Skeletal muscle tissue (tissue), 4 donors: ENCODE measurements around the gene ANKHD1. TPM values are rescaled to one million over a fixed set of nuclear protein-coding genes. Genes with fewer than 3 reads are reported as not detected.
A peak's percentile ranks its signal among the peaks of the same experiment; 100 is the strongest.

Source experiments
- H3K27ac ChIP-seq: one replicate; pipeline ENCODE4 v1.7.0; 2013; ENCODE audit warnings: mild to moderate bottlenecking, low read depth, low read length, inconsistent platforms
- H3K27me3 ChIP-seq, 3 donors: one replicate each; pipeline ENCODE4 v1.7.0; 2013; ENCODE audit warnings: low read length in 3 of 3; ENCODE audit not compliant: control insufficient read depth in 3 of 3, insufficient read depth in 3 of 3
- H3K36me3 ChIP-seq, 3 donors: one replicate each; pipeline ENCODE4 v1.7.0; 2013; ENCODE audit warnings: low read length in 3 of 3; ENCODE audit not compliant: control insufficient read depth in 3 of 3, insufficient read depth in 3 of 3
- H3K4me1 ChIP-seq, 3 donors: one replicate each; pipeline ENCODE4 v1.7.0; 2013; ENCODE audit warnings: low read length in 3 of 3, mild to moderate bottlenecking in 3 of 3; ENCODE audit not compliant: control insufficient read depth in 3 of 3, insufficient read depth in 3 of 3
- H3K4me3 ChIP-seq, 3 donors: one replicate each; pipeline ENCODE4 v1.7.0; 2013; ENCODE audit warnings: low read length in 3 of 3
- H3K9ac ChIP-seq, 3 donors: one replicate each; pipeline ENCODE4 v1.7.0; 2013; ENCODE audit warnings: low read length in 3 of 3, mild to moderate bottlenecking in 3 of 3, moderate library complexity in 2 of 3, low read depth in 1 of 3
- H3K9me3 ChIP-seq, 3 donors: one replicate each; pipeline ENCODE4 v1.7.0; 2013; ENCODE audit warnings: low read length in 3 of 3; ENCODE audit not compliant: control insufficient read depth in 3 of 3
- total RNA-seq: library from RNA; depleted of rRNA; stranded (reverse); fragments of >200 nt; gene quantifications from one replicate; pipeline ENCODE4 v1.2.3, GENCODE V29; 2014
- donor health status: Osteomylitis.

ANKHD1 gene
- total RNA-seq, 1 donor from 2014 or later = 85.1 TPM

GRCh38 chr5:140567136-140567818, 165.6 kb downstream of the ANKHD1 start:
- H3K27ac ChIP-seq = no peak overlapping the region
- peaks cover 81 to 92% (median 88%) of the 10 kb centered on the region in 3 donors for H3K4me1 ChIP-seq

GRCh38 chr5:140567871-140568270, 166.2 kb downstream of the ANKHD1 start:
- H3K4me1 ChIP-seq = peaks cover 76 to 86% (median 82%) of the 10 kb centered on the region in 3 donors
- H3K9ac ChIP-seq = peak overlapping the region in 1 of 3 donors; percentile 17
- H3K27me3 ChIP-seq = no peaks in the 10 kb centered on the region
- H3K36me3 ChIP-seq = peaks cover 18 to 26% (median 23%) of the 10 kb centered on the region in 3 donors
- H3K4me3 ChIP-seq = no peak overlapping the region
- H3K9me3 ChIP-seq = no peaks in the 10 kb centered on the region
- peak overlapping the region; percentile 93 for H3K27ac ChIP-seq

More at GRCh38 chr5:140567136-140567818, 165.6 kb downstream of the ANKHD1 start:
- H3K27me3 ChIP-seq = no peaks in the 10 kb centered on the region
- H3K36me3 ChIP-seq = peaks cover 18 to 26% (median 23%) of the 10 kb centered on the region in 3 donors
- H3K9ac ChIP-seq = no peak overlapping the region
- no peaks in the 10 kb centered on the region for H3K9me3 ChIP-seq
- H3K4me3 ChIP-seq = no peak overlapping the region

GRCh38 chr5:140568443-140569063, 166.9 kb downstream of the ANKHD1 start:
- peaks cover 70 to 81% (median 78%) of the 10 kb centered on the region in 3 donors for H3K4me1 ChIP-seq
- H3K27ac ChIP-seq = peak overlapping the region; percentile 93
- H3K27me3 ChIP-seq = no peaks in the 10 kb centered on the region
- no peaks in the 10 kb centered on the region for H3K9me3 ChIP-seq
- peak overlapping the region; percentile 17 to 68 (median 51) for H3K9ac ChIP-seq
- H3K36me3 ChIP-seq = peaks cover 18 to 26% (median 23%) of the 10 kb centered on the region in 3 donors
- peak overlapping the region in 2 of 3 donors; percentile 29 for H3K4me3 ChIP-seq

- H3K4me1 ChIP-seq = peaks cover 72 to 82% (median 78%) of the 10 kb centered on the region in 3 donors
- peak overlapping the region in 2 of 3 donors; percentile 3 to 29 for H3K4me3 ChIP-seq
- H3K27me3 ChIP-seq = no peaks in the 10 kb centered on the region
- H3K36me3 ChIP-seq = peaks cover 18 to 26% (median 23%) of the 10 kb centered on the region in 3 donors
- peak overlapping the region; percentile 17 to 75 (median 68) for H3K9ac ChIP-seq
- H3K27ac ChIP-seq = peak overlapping the region; percentile 93
- no peaks in the 10 kb centered on the region for H3K9me3 ChIP-seq
Measured at GRCh38 chr5:140569197-140569596, 167.6 kb downstream of the ANKHD1 start.

GRCh38 chr5:140570058-140570457, 168.4 kb downstream of the ANKHD1 start:
- Histone ChIP-seq H3K27ac (peak overlapping the region; percentile 93), H3K4me1 (peaks cover 72 to 85% (median 78%) of the 10 kb centered on the region in 3 donors), H3K4me3 (peak overlapping the region in 2 of 3 donors; percentile 7 to 11), H3K36me3 (peaks cover 18 to 26% (median 23%) of the 10 kb centered on the region in 3 donors), H3K9me3 (no peaks in the 10 kb centered on the region), H3K27me3 (no peaks in the 10 kb centered on the region), H3K9ac (peak overlapping the region; percentile 17 to 75 (median 68))

- no peaks in the 10 kb centered on the region for H3K9me3 ChIP-seq
- peaks cover 67 to 85% (median 76%) of the 10 kb centered on the region in 3 donors for H3K4me1 ChIP-seq
- peak overlapping the region in 1 of 3 donors; percentile 17 for H3K9ac ChIP-seq
- no peak overlapping the region for H3K4me3 ChIP-seq
- H3K27ac ChIP-seq = peak overlapping the region; percentile 93
- H3K27me3 ChIP-seq = no peaks in the 10 kb centered on the region
- H3K36me3 ChIP-seq = peaks cover 18 to 26% (median 23%) of the 10 kb centered on the region in 3 donors
Measured at GRCh38 chr5:140570488-140570887, 168.9 kb downstream of the ANKHD1 start.

- Histone ChIP-seq H3K27me3 (no peaks in the 10 kb centered on the region), H3K4me3 (no peak overlapping the region), H3K9ac (no peak overlapping the region), H3K4me1 (peaks cover 61 to 79% (median 70%) of the 10 kb centered on the region in 3 donors), H3K27ac (peak overlapping the region; percentile 93), H3K9me3 (no peaks in the 10 kb centered on the region), H3K36me3 (peaks cover 18 to 23% (median 22%) of the 10 kb centered on the region in 3 donors)
Measured at GRCh38 chr5:140571105-140571504, 169.5 kb downstream of the ANKHD1 start.

GRCh38 chr5:140573683-140574082, 172.1 kb downstream of the ANKHD1 start:
- Histone ChIP-seq H3K27me3 (no peaks in the 10 kb centered on the region), H3K9me3 (no peaks in the 10 kb centered on the region), H3K36me3 (peaks cover 0 to 2% (median 0%) of the 10 kb centered on the region in 3 donors), H3K9ac (no peak overlapping the region), H3K4me1 (peaks cover 38 to 53% (median 45%) of the 10 kb centered on the region in 3 donors), H3K27ac (peak overlapping the region; percentile 45), H3K4me3 (no peak overlapping the region)

- H3K27ac ChIP-seq = peak overlapping the region; percentile 45
Measured at GRCh38 chr5:140574165-140574564, 172.5 kb downstream of the ANKHD1 start.

GRCh38 chr5:140575309-140575708, 173.7 kb downstream of the ANKHD1 start:
- Histone ChIP-seq H3K4me1 (peaks cover 23 to 37% (median 30%) of the 10 kb centered on the region in 3 donors), H3K27ac (no peak overlapping the region), H3K4me3 (no peak overlapping the region), H3K9ac (peak overlapping the region in 1 of 3 donors; percentile 10), H3K36me3 (peaks cover 0 to 2% (median 0%) of the 10 kb centered on the region in 3 donors), H3K27me3 (no peaks in the 10 kb centered on the region), H3K9me3 (no peaks in the 10 kb centered on the region)

More at GRCh38 chr5:140574165-140574564, 172.5 kb downstream of the ANKHD1 start:
- Histone ChIP-seq H3K4me1 (peaks cover 33 to 48% (median 41%) of the 10 kb centered on the region in 3 donors), H3K4me3 (no peak overlapping the region), H3K9me3 (no peaks in the 10 kb centered on the region), H3K36me3 (peaks cover 0 to 2% (median 0%) of the 10 kb centered on the region in 3 donors), H3K9ac (no peak overlapping the region), H3K27me3 (no peaks in the 10 kb centered on the region)
